ENCODE measurements around the gene ERVW-1.
"Not testable (repeated sequence)": the region's sequence is repeated elsewhere in the genome, so short reads cannot be mapped to it uniquely, and the experiment has no call there.

Gene ERVW-1

GRCh38 chr7:92477681-92478080 is at the start of gene ERVW-1:
Gene ERVW-1 (minus strand): TSS chr7:92477946. CDS start chr7:92470381, 7,565 bp downstream.
- DNase-seq: not testable (repeated sequence)

GRCh38 chr7:92523110-92523509 is 45.4 kb upstream of the ERVW-1 start:
- DNase-seq: no peak

- no peak for DNase-seq
Observed at GRCh38 chr7:92520024-92520423, 42.3 kb upstream of the ERVW-1 start.

- DNase-seq: no peak
Observed at GRCh38 chr7:92517631-92518030, 39.9 kb upstream of the ERVW-1 start.

GRCh38 chr7:92513167-92513902 is 35.6 kb upstream of the ERVW-1 start:
- DNase-seq: no peak

- DNase-seq: no peak
Observed at GRCh38 chr7:92508946-92509345, 31.2 kb upstream of the ERVW-1 start.

GRCh38 chr7:92506363-92506762 is 28.6 kb upstream of the ERVW-1 start:
- no peak for DNase-seq

- no peak for DNase-seq
Observed at GRCh38 chr7:92504563-92504962, 26.8 kb upstream of the ERVW-1 start.

- DNase-seq: no peak
Observed at GRCh38 chr7:92503767-92504166, 26.0 kb upstream of the ERVW-1 start.

GRCh38 chr7:92498557-92498956 is 20.8 kb upstream of the ERVW-1 start:
- no peak for DNase-seq

- no peak for DNase-seq
Observed at GRCh38 chr7:92496876-92497275, 19.1 kb upstream of the ERVW-1 start.

- no peak for DNase-seq
Observed at GRCh38 chr7:92489634-92490033, 11.9 kb upstream of the ERVW-1 start.

GRCh38 chr7:92487804-92488203 is 10.1 kb upstream of the ERVW-1 start:
- no peak for DNase-seq

GRCh38 chr7:92485974-92486373 is 8.2 kb upstream of the ERVW-1 start:
- no peak for DNase-seq

GRCh38 chr7:92485267-92485892 is 7.6 kb upstream of the ERVW-1 start:
- no peak for DNase-seq

- DNase-seq: not testable (repeated sequence)
Observed at GRCh38 chr7:92484226-92484625, 6.5 kb upstream of the ERVW-1 start.

GRCh38 chr7:92483624-92484023 is 5.9 kb upstream of the ERVW-1 start:
- not testable (repeated sequence) for DNase-seq

- DNase-seq: not testable (repeated sequence)
Observed at GRCh38 chr7:92479146-92479545, 1.4 kb upstream of the ERVW-1 start.

- DNase-seq: no peak
Observed at GRCh38 chr7:92478711-92479110, 965 bp upstream of the ERVW-1 start.

GRCh38 chr7:92478095-92478494 is 349 bp upstream of the ERVW-1 start:
- DNase-seq: no peak

- DNase-seq: not testable (repeated sequence)
Observed at GRCh38 chr7:92475851-92476590, 1.7 kb downstream of the ERVW-1 start.

- DNase-seq: not testable (repeated sequence)
Observed at GRCh38 chr7:92475261-92475770, 2.4 kb downstream of the ERVW-1 start.

GRCh38 chr7:92473989-92474388 is 3.8 kb downstream of the ERVW-1 start:
- DNase-seq: not testable (repeated sequence)

GRCh38 chr7:92468589-92468988 is 9.2 kb downstream of the ERVW-1 start:
- DNase-seq: not testable (repeated sequence)
